ENCODE measurements around the gene MED25.

Gene MED25

DNA sequence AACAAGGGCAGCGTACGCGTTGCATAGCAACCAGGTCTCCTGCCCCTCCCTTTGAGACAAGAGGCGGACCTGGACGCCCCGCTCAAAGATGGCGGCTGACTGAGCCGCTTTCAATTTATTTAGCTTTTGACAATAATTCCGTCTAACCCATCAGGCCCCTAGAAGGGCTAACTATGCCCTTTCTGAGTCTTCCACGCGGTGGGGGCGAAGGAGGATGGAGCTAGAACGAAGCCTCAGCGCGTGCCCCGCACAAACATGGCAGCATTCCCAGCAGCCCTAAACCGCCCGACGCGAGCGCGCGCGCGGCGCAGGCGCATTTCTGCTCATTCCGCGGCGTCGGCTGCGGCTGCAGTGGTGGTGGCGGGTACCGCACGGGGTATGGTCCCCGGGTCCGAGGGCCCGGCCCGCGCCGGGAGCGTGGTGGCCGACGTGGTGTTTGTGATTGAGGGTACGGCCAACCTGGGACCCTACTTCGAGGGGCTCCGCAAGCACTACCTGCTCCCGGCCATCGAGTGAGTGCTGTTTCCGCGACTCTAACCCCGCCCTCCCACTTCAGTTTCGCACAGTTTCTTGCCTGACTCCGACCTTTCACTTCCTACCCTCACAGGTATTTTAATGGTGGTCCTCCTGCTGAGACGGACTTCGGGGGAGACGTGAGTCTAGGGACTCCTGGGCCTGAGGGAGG lies at the start of gene MED25:
TSS of gene MED25 (plus strand) at position 326 of the 685 bp plus-strand sequence. CDS start at position 379, 53 bp downstream.
- peak; percentile 40 for DNase-seq

DNA sequence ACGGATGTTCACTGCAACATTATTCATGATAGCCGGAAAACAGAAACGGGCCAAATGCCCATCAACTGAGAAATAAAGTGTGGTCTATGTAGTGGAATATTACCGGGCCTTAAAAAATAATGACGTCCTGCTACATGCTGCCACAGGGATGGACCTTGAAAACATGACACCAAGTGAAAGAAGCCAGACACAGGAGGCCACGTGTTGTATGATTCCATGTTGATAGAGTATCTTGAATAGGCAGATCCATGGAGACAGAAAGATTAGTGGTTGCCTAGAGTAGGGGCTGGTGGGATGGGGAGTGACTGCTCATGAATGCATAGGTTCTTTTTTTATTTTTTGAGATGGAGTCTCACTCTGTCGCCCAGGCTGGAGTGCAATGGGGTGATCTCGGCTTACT lies 47.6 kb upstream of the MED25 start:
- no peak for DNase-seq

DNA sequence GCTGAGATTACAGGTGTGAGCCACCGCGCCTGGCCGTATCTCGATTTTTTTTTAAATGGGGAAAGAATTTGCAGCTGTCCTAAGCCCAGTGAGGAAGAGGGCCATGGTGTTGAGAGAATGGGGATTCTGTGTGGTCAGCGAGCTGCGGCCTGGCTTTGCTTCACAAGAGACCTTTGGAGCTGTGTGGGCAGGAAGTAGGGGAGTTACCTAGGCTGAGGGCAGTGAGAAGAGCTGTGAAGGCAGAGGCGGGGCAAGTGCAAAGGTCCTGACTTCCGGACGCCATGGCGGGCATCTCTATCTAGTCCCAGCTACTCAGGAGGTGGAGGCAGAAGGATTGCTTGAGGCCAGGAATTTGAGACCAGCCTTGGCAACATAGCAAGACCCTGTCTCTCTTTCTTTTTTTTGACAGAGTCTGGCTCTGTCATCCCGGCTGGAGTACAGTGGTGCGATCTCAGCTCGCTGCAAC lies 46.4 kb upstream of the MED25 start:
- no peak for DNase-seq

DNA sequence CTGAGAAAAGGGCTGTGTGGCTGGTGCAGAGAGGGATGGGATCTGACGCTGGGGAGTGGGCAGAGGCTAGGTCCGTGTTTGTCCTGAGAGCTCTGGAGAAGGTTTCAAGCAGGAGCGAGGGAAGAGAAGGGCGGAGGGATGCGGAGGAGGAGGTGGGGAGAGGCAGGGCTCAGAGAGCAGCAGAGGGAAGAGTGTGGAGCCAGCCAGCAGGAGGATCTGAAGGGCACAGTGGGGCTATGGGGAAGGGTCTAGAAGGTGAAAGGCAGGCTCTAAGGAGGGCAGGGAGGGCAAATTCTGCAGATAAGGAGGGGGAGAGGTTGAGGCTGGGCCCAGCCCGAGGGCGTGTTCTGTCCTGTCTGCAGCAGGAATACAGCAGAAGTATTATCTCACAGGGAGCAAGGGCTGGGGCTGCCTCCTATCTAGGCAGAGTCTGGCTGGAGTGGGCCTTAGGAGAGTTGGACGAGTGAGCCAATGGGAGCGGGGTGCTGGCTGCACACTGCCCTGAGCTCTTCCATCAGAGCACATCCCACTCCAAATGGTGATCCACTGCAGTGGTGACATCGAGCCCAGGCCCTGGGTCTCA lies 45.1 kb upstream of the MED25 start:
- DNase-seq: no peak

DNA sequence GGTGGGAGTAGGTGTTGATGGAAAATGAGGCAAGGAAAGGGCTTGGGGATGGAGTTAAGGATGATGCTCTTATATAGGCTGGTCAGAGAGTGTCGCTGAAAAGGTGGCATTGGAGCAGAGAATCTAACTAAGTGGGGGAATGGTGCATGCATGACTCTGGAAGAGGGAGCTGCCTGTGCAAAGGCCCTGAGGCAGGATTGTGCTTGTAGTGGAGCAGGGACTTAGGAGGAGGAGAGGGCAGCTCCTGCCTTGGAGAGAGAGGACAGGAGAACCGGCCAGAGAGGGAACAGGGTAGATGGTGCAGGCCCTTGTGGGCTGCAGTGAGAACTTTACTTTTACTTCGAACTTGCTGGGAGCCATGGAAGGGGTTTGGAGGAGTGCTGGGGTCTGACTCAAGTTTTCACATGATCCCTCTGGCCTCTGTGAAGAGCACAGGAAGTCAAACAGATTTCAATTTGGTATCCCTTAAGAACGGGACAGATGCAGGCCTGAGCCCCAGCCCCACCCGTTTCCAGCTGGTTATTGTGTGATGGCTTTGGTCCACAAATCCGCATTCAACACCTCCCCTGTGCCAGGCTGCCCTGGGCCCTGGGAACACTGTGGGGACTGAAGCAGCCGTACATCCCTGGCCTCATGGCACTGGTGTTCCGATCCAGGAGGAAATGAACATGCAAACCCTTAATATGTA lies 44.3 kb upstream of the MED25 start:
- no peak for DNase-seq

DNA sequence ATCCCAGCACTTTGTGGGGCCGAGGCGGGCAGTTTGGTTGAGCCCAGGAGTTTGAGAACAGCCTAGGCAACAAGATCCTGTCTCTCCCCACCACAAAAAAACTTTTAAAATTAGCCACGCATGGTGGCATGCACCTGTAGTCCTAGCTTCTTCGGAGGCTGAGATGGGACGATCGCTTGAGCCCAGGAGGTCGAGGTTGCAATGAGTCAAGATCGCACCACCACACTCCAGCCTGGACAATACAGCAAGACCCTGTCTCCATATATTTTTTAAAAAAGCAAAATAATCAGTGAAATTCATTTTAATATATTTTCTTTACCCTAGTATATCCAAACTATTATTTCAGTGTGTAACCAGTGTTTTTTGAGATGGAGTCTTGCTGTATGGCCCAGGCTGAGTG lies 43.1 kb upstream of the MED25 start:
- DNase-seq: no peak

DNA sequence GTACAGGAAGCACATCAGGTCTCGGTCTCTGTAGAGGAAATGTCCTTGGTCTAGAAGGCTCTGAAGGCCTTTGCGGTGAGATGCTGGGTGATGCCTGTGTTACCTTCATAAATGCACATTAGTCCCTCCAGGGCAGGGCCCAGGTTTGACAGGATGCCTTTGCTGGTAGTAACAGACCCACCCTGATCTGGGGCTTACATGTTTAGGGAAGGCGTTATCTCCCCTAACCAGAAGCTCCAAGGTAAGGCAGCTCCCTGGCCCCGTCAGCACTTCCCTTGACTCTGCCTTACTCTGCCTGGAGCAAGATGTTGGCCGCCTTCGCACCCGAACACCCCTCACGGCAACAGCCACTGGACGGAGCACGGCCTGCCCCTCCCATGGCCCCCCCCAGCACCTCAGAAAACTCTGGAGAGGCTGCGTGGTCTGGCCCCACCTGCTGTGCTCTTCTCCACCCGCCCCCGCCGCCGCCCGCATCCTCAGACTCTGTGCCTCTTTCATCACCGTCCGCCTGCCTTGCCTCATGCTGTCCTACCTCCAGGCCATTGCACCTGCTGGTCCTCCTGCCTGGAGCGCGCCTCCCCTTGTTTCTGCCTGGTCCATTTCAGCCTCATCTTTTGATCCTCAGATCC lies 42.2 kb upstream of the MED25 start:
- no peak for DNase-seq

DNA sequence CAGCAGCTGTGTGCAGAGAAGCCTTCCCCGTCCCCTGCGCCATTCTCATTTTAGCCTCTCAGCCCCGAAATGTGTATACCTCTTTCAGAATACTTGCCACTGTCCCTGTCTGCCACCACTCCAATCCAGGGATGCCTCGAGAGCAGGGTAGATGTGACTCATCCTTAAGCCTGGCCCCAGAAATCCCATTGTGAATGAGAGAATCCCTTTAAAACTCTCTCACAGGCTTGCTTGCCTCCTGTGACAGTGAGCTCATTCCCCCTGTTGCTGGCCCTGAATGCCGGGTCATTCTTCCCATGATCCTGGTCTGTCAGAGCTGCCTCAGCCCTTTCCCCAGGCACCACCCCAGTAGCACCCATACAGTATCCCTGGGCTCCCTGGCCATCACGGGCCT lies 41.7 kb upstream of the MED25 start:
- no peak for DNase-seq

DNA sequence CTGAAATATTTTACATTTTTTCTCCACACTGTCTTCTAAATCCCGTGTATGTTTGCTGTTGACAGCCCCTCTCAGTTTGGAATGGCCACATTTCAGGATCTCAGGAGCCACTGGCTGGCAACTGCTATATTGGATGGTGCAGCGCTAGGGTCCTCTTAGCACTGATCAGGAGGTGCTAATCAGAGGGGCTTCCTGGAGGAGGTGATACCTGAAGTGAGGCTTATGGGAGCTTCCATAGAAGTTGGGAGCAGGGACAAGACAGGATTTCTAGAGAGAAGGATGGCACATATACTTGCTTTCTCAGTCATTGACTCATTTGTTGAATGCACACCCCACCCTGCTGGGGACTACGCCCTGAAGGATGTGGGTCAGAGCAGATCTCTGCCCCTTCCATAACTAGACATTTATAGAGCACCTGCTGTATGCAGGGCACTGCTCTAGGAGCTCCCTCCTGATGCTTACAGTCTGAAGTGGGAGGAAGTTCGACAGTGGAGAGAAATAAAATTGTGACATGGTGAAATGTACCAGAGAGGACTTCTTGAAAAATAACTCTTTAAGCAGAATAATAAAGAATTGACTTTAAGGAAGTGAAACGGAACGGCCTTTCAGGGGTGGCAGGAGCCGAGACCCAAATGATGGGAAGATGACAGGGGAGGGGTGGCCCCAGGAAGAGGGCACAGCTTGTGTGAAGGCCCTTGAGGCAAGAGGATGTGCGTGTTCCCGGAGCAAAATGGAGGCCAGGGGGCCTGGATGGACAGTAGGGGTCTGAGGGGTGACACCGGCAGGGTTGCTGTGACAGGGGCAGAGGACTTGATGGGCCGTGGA lies 38.1 kb upstream of the MED25 start:
- no peak for DNase-seq

DNA sequence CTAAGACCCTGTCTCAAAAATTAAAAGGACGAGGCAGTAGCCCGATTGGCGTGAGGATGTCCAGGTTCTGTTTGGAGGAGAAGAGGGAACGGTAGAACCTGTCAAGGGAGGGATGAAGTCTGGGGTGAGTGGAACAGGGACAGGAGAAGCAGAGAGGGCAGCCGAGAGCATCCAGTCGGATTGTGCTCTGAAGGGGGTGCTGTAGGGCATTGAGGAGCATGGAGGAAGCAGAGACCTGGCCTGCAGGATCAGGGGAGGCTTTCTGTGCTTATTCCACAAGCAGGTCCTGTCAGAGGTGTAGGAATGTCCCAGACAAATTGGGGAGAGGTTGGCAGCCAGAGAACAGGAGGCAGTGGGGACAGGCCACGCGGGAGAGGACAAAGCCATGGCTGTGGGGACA lies 37.2 kb upstream of the MED25 start:
- DNase-seq: no peak

DNA sequence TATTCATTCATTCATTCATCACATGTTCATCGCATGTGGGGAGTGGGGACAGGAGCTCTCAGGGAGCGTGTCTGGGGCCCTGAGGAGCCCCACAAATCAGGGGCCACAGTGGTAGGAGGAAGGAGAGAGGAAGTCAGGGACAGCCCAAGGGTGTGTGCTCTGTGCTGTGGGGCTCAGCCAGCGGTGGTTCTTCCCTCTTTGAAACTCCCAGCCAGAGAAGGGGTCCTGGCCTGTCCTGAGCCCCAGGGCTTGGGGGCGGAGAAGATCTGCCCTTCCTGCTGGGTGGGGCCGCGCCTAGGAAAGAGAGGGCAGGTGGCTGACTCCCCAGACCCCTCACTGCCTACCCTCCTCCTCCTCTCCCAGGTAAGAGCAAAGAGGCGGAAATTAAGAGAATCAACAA lies 36.7 kb upstream of the MED25 start:
- DNase-seq: no peak

DNA sequence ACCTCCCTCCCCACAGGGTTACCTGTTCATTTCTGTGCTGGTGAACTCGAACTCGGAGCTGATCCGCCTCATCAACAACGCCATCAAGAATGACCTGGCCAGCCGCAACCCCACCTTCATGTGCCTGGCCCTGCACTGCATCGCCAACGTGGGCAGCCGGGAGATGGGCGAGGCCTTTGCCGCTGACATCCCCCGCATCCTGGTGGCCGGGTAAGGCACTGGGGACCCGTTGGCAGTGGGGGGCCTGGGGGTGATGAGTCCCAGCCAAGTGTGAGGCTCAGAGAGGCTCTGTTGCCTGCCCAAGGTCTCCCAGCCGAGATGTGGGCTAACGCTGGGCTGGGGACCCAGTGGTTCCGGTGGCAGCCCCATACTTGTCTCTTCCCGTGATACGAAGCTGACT lies 35.6 kb upstream of the MED25 start:
- DNase-seq: no peak

DNA sequence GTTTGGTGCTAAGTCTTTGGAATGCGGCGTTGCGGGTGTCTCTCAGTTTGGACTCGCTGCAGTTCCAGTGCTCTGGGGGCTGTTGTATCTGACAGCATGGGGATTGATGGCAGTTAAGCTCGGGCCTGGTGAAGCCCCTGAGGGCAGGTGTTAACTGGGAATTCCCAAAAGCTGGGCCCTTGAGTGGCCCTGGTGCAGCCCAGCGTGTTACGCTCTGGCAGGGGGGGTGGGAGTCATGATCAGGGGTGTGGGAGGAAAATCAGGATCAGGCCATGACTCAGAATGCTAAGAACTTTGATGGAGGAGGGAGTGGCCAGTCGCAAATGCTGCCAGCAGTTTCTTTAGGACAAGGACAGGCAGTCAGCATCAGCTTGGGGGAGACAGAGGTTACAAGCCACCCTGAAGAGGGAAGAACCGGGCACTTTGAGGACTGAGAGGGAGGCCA lies 31.7 kb upstream of the MED25 start:
- no peak for DNase-seq

DNA sequence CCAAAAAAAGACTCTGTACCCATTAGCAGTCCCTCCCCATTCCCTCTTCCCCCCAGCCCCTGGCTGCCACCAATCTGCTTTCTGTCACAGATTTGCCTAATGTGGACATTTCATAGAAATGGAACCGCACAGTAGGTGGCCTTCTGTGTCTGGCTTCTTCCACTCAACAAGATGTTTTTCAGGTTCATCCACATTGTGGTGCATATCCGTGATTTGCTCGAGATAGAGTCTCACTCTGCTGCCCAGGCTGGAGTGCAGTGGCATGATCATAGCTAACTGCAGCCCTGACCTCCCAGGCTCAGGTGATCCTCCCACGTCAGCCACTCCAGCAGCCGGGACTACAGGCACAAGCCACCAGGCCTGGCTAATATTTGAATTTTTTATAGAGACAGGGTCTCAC lies 30.3 kb upstream of the MED25 start:
- DNase-seq: no peak

DNA sequence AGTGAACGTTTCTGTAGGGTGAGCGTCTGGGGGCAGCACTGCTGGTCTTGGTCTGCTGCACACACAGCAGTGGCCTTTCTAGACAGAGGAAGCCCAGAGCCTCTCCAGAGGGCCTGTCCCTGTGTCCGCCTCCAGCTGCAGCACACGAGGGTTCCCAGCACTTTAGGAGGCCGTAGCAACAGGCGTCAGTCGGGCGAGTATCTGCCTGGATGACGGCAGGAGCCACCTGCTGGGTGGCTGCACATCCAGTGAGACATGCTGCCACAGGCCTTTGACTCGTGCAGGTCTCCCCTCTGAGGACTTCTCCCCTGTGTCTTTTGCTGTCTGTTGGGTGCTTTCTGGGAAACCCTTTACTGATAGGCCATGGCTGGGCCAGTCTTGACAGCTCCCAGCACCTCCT lies 29.2 kb upstream of the MED25 start:
- DNase-seq: no peak

DNA sequence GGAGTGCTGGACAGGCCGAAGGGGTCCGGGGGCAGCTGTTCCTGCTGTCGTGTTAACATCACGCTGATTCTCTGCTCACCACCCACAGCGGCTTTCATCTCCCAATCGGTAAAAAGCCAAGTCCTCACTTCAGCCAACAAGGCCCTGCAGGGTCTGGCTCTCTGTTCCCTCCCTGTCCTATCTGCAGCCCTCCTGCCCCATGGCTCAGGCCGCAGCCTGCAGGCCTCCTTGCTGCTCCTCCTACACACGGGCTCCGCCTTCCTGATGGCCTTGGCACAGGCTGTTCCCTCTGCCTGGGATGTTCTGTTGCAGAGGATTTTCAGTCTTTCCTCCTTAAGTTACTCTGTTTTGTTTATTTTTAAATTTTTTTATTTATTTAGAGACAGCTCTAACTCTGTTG lies 27.2 kb upstream of the MED25 start:
- DNase-seq: no peak

DNA sequence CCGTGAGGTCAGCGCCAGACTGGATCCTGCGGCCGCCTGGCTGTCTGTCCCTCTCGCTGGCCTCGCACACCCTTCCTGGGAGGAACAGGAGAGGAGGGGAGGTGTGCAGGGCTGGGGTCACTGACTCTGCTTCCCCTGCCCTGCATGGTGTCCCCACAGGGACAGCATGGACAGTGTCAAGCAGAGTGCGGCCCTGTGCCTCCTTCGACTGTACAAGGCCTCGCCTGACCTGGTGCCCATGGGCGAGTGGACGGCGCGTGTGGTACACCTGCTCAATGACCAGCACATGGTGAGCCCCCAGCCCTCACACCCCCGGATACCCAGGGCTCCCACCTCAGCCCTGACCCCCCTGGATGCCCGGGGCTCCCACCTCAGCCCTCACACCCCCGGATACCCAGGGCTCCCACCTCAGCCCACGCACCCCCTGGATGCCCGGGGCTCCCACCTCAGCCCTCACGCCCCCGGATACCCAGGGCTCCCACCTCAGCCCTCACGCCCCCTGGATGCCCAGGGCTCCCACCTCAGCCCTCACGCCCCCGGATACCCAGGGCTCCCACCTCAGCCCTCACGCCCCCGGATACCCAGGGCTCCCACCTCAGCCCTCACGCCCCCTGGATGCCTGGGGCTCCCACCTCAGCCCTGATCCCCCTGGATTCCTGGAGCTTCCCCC lies 26.2 kb upstream of the MED25 start:
- no peak for DNase-seq

DNA sequence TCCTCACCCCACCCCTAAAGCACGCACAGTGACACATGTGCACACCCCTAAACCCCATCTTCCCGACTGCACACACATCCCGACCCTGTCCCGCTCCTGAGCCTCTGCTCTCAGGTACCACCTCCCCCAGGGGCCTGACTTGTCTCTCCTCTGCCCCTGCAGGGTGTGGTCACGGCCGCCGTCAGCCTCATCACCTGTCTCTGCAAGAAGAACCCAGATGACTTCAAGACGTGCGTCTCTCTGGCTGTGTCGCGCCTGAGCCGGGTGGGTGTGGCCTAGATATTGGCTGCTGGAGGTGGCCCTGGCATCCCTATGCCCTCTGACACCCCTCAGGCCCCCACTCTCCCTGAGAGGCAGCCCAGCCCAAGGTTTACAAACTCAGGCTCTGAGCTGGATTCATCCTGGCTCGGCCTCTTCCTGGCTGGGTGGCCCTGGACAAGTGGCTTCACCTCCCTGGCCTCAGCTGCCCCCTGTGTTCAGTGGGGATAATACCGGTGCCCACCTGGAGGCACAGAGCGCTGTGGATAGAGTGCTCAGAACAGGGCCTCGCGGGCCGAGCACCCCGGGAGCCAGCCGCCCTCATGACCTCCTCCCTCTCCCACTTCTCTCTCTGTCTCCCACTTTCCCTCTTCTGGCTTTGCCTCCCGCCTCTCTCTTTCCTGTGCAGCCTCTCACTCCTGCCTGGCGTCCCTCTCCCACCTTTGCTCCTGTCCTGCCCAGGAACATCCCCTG lies 25.1 kb upstream of the MED25 start:
- DNase-seq: no peak

DNA sequence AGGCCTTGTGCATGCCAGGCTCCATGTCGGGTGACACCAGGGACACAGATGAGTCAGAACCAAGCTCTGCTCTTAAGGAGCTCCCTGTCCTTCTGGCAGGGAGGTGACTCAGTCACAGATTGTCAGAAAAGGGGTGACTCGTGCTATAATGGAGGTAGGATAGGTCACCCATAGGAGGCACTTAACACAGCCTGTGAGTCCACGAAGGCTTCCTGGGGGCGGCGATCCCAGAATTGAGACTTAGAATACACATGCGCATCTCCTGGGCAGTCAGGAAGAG lies 24.6 kb upstream of the MED25 start:
- no peak for DNase-seq

DNA sequence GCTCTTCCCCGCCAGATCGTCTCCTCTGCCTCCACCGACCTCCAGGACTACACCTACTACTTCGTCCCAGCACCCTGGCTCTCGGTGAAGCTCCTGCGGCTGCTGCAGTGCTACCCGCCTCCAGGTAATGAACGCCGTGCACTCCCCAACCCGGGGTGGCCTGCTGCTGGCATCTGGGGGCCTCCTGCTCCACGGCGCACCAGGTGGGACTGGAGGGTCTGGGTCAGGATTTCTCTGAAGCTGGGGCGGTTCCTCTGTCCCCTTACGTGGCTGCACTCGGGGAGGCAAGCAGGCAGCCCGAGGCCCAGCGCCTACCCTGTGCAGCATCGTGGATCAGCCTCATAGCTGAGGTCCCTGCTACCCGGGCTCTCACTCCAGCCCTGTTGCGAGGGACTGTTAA lies 22.5 kb upstream of the MED25 start:
- DNase-seq: no peak

DNA sequence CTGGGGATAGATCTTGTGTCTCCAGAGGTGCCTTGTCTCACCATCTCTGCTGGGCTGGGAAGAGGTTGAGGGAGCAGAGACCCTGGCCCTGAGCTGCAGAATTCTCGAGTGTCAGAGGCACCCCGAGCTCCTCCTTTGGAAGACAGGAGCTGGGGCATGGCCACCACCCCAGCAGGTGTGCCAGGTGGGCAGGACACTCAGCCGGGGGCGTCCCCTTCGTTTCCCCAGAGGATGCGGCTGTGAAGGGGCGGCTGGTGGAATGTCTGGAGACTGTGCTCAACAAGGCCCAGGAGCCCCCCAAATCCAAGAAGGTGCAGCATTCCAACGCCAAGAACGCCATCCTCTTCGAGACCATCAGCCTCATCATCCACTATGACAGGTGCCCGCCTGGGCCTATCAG lies 19.5 kb upstream of the MED25 start:
- no peak for DNase-seq

DNA sequence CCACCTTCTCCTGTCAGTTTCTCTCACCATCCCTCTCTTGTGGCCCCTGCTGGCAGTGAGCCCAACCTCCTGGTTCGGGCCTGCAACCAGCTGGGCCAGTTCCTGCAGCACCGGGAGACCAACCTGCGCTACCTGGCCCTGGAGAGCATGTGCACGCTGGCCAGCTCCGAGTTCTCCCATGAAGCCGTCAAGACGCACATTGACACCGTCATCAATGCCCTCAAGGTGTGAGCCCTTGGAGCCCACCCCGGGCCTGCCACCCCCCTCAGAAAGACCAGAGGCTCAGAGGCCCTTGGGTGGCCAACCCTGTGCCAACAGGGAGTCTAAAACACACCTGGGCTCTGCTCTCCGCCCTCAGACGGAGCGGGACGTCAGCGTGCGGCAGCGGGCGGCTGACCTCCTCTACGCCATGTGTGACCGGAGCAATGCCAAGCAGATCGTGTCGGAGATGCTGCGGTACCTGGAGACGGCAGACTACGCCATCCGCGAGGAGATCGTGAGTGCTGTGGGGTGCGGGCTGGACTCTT lies 18.8 kb upstream of the MED25 start:
- no peak for DNase-seq
